ENCODE data around the gene MGAT3. TPM values are rescaled to one million over a fixed set of nuclear protein-coding genes. Genes with fewer than 3 reads are reported as not detected.

Gene MGAT3
- total and polyA plus RNA-seq, 2 of the 8 experiments (the other 6 are each of a cell fraction or from before 2014, with no cell fraction given) = 4.3 to 9.2 TPM

DNA sequence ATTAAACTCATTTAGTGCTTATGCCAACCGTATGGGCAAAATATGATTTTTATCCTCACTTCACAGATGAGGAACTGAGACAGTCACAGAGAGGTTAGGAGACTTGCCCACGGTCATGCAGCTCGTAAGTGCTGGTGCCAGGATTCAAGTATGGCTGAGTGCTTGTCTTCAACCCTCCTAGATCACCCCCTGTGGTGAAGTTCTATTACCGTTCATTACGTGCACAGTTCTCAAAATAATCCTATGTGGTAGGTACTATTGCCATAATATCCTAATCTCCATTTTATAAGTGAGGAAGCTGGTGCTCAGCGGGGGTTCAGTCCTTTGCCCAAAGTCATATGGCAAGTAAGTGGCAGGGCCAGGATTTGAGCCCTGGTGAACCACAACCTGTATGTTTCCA lies 46.8 kb downstream of the MGAT3 start (continued):
- TF ChIP-seq, protein P1, sequence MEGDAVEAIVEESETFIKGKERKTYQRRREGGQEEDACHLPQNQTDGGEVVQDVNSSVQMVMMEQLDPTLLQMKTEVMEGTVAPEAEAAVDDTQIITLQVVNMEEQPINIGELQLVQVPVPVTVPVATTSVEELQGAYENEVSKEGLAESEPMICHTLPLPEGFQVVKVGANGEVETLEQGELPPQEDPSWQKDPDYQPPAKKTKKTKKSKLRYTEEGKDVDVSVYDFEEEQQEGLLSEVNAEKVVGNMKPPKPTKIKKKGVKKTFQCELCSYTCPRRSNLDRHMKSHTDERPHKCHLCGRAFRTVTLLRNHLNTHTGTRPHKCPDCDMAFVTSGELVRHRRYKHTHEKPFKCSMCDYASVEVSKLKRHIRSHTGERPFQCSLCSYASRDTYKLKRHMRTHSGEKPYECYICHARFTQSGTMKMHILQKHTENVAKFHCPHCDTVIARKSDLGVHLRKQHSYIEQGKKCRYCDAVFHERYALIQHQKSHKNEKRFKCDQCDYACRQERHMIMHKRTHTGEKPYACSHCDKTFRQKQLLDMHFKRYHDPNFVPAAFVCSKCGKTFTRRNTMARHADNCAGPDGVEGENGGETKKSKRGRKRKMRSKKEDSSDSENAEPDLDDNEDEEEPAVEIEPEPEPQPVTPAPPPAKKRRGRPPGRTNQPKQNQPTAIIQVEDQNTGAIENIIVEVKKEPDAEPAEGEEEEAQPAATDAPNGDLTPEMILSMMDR (IDR thresholded peaks at IDR 0.05; ENCODE audit: control extremely low read depth in 1 of 3, insufficient read depth in 1 of 3, low read depth in 1 of 3, low read length in 3 of 3) = no peak
- TF ChIP-seq NRF1 (IDR thresholded peaks at IDR 0.05; ENCODE audit: low read depth, low read length) (no peak), CHD1 (IDR thresholded peaks at IDR 0.05; ENCODE audit: low read depth, low read length) (no peak), SIN3A (conservative IDR thresholded peaks at IDR 0.05 in 1 of 2, IDR thresholded peaks at IDR 0.05 in 1 of 2; ENCODE audit: low read depth in 1 of 2, low read length in 2 of 2) (no peak), JUN (IDR thresholded peaks at IDR 0.05; ENCODE audit: low read depth, low read length) (no peak)
- TF ChIP-seq, protein P2, sequence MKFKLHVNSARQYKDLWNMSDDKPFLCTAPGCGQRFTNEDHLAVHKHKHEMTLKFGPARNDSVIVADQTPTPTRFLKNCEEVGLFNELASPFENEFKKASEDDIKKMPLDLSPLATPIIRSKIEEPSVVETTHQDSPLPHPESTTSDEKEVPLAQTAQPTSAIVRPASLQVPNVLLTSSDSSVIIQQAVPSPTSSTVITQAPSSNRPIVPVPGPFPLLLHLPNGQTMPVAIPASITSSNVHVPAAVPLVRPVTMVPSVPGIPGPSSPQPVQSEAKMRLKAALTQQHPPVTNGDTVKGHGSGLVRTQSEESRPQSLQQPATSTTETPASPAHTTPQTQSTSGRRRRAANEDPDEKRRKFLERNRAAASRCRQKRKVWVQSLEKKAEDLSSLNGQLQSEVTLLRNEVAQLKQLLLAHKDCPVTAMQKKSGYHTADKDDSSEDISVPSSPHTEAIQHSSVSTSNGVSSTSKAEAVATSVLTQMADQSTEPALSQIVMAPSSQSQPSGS (IDR thresholded peaks at IDR 0.05; ENCODE audit: low read length) = no peak

Data from H1 (cell line).